Body of pancreas (tissue), 4 donors: ENCODE results near the gene NTSR2. TPM values are rescaled to one million over a fixed set of nuclear protein-coding genes. Genes with fewer than 3 reads are reported as not detected.

ENCODE experiments used
- ATAC-seq: fragments of 150-250 bp; one replicate; pipeline ENCODE4 v1.9.1; 2016
- DNase-seq, 4 donors: peaks; one replicate each; pipeline ENCODE4 v3.0.0-alpha.2; 2019
- H3K27ac ChIP-seq, 4 donors: fragments of 200-600 bp; sonication (generic); 1 replicate in 3 of 4; 2 replicates in 1 of 4; pipeline versions ENCODE4 v1.5.1 to v1.6.1; 2016 to 2019; ENCODE audit warnings: mild to moderate bottlenecking in 1 of 4, mixed read lengths in 1 of 4, moderate library complexity in 1 of 4
- H3K27me3 ChIP-seq, 2 donors: fragments of 200-600 bp; sonication (generic); one replicate each; pipeline ENCODE4 v1.6.0; 2016; ENCODE audit warnings: mild to moderate bottlenecking in 1 of 2
- H3K36me3 ChIP-seq, 2 donors: fragments of 200-600 bp; sonication (generic); replicated peaks in 1 of 2; 2 replicates each; pipeline ENCODE4 v1.5.1; 2016; ENCODE audit warnings: low read depth in 2 of 2; ENCODE audit not compliant: insufficient read depth in 1 of 2
- H3K4me1 ChIP-seq: fragments of 200-600 bp; sonication (generic); one replicate; pipeline ENCODE4 v1.6.0; 2016
- H3K4me3 ChIP-seq, 2 donors: fragments of 200-600 bp; sonication (generic); 1 replicate in 1 of 2; 2 replicates in 1 of 2; pipeline ENCODE4 v1.5.1; 2016 to 2019
- H3K9me3 ChIP-seq, 3 donors: fragments of 200-600 bp; sonication (generic); 1 replicate in 2 of 3; 2 replicates in 1 of 3; pipeline ENCODE4 v1.5.1; 2016
- POLR2A ChIP-seq, 3 donors: fragments of 450-650 bp; IDR thresholded peaks; one replicate each; pipeline ENCODE4 v1.6.1; 2016; ENCODE audit warnings: antibody characterized with exemption in 3 of 3, mild to moderate bottlenecking in 2 of 3
- WGBS, 2 donors: methylation state at CpG; one replicate each; pipeline ENCODE4 v1.1.5; 2017; 5-methylcytosine and 5-hydroxymethylcytosine counted together
- intact Hi-C: fragments of 100-400 bp; cut with DNase I; formaldehyde crosslinking; loops from one replicate; pipeline ENCODE4 v1.15.1; 2023
- total RNA-seq, 2 donors: library from RNA; depleted of rRNA; stranded (reverse); fragments of >200 nt; gene quantifications; one replicate each; pipeline ENCODE4 v1.1.0, GENCODE V29; 2016
- TF ChIP-seq, protein P1 (sequence below), 7 experiments: fragments of 450-650 bp in 4 of 7; fragments of 200-600 bp in 3 of 7; sonication (generic) in 3 of 7; IDR thresholded peaks; one replicate each; pipeline ENCODE4 v1.5.1; 2016 to 2019; ENCODE audit warnings: antibody characterized with exemption in 7 of 7

NTSR2 gene
- total RNA-seq, 2 donors from 2014 or later: not detected

GRCh38 chr2:11629215-11629614 is 40.8 kb downstream of the NTSR2 start:
- intact Hi-C loops: no loop called here
- DNase-seq (no peak), ATAC-seq (no peak)
- Histone ChIP-seq H3K4me1 (no peaks in the 10 kb centered on the region), H3K36me3 (peaks cover 0 to 5% of the 10 kb centered on the region in 2 donors), H3K9me3 (no peaks in the 10 kb centered on the region), H3K27ac (no peak overlapping the region), H3K4me3 (no peak overlapping the region), H3K27me3 (no peaks in the 10 kb centered on the region)
- TF ChIP-seq POLR2A (IDR thresholded peaks at IDR 0.05): no peak
- 86% methylated on average over 11 of the region's 11 CpGs for WGBS, 2 donors

- Histone ChIP-seq H3K36me3 (peaks cover 0 to 5% of the 10 kb centered on the region in 2 donors), H3K27ac (no peak overlapping the region), H3K4me1 (no peaks in the 10 kb centered on the region), H3K4me3 (no peak overlapping the region), H3K27me3 (no peaks in the 10 kb centered on the region), H3K9me3 (no peaks in the 10 kb centered on the region)
- TF ChIP-seq, protein P1, sequence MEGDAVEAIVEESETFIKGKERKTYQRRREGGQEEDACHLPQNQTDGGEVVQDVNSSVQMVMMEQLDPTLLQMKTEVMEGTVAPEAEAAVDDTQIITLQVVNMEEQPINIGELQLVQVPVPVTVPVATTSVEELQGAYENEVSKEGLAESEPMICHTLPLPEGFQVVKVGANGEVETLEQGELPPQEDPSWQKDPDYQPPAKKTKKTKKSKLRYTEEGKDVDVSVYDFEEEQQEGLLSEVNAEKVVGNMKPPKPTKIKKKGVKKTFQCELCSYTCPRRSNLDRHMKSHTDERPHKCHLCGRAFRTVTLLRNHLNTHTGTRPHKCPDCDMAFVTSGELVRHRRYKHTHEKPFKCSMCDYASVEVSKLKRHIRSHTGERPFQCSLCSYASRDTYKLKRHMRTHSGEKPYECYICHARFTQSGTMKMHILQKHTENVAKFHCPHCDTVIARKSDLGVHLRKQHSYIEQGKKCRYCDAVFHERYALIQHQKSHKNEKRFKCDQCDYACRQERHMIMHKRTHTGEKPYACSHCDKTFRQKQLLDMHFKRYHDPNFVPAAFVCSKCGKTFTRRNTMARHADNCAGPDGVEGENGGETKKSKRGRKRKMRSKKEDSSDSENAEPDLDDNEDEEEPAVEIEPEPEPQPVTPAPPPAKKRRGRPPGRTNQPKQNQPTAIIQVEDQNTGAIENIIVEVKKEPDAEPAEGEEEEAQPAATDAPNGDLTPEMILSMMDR (IDR thresholded peaks at IDR 0.05): no peak
- no peak for TF ChIP-seq POLR2A (IDR thresholded peaks at IDR 0.05)
- no peak for ATAC-seq
- DNase-seq: no peak
- intact Hi-C loops: no loop called here
- 86 to 88% methylated on average over 7 to 9 of the region's 9 CpGs for WGBS, 2 donors
These were observed 41.3 kb downstream of the NTSR2 start for GRCh38 chr2:11628675-11629074.

GRCh38 chr2:11625671-11626070 is 44.3 kb downstream of the NTSR2 start:
- no peaks in the 10 kb centered on the region for H3K9me3 ChIP-seq
- H3K27me3 ChIP-seq: no peaks in the 10 kb centered on the region
- H3K4me1 ChIP-seq: no peaks in the 10 kb centered on the region
- intact Hi-C loops: no loop called here
- 84 to 86% methylated on average over 10 of the region's 10 CpGs for WGBS, 2 donors
- H3K36me3 ChIP-seq: peaks cover 0 to 2% of the 10 kb centered on the region in 2 donors
- no peak overlapping the region for H3K27ac ChIP-seq
- no peak for ATAC-seq
- no peak overlapping the region for H3K4me3 ChIP-seq
- DNase-seq: no peak
- TF ChIP-seq, protein P1 (IDR thresholded peaks at IDR 0.05): no peak
- no peak for TF ChIP-seq POLR2A (IDR thresholded peaks at IDR 0.05)

DNA sequence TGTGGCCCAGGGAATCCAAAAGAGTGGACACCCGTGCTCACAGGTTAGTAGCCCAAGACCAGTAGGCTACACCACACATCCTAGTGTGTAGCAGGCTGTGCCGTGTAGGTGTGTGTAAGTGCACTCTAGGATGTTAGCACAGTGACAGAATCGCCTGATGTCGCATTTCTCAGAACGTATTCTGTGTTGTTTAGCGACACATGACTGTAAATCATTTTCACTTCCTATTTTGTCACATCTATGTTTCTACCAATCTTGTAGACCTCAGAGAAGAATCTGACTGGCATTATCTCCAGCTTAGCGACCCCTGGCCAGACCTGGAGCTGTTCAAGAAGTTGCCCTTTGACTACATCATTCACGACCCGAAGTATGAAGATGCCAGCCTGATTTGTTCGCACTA is 45.1 kb downstream of the NTSR2 start:
- TF ChIP-seq, protein P1 (IDR thresholded peaks at IDR 0.05): no peak
- no peak for TF ChIP-seq POLR2A (IDR thresholded peaks at IDR 0.05)
- H3K36me3 ChIP-seq: peaks cover 0 to 2% of the 10 kb centered on the region in 2 donors
- no peak overlapping the region for H3K27ac ChIP-seq
- 84 to 88% methylated on average over 10 of the region's 10 CpGs for WGBS, 2 donors
- no peaks in the 10 kb centered on the region for H3K9me3 ChIP-seq
- no peak for DNase-seq
- H3K4me1 ChIP-seq: no peaks in the 10 kb centered on the region
- H3K27me3 ChIP-seq: no peaks in the 10 kb centered on the region
- intact Hi-C loops: no loop called here
- no peak overlapping the region for H3K4me3 ChIP-seq
- ATAC-seq: no peak

DNA sequence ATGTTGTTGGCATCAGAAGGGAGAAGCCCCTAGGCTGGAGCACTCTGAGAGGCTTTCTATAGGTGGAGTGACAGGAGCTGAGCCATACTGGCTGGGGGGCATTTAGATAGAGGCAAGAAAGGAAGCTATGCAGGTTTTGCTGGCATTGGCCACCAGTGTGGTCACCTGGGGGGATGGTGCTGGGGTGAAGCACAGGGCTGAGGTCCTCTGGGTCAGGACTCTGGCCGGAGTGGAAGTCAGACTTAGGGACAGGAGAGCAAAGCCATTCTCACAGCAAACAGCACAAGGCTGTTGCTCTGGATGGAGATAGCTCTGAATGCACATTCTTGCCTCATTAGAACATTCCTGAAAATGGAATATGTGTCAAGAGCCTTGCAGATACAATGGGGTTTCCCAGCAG is 47.4 kb downstream of the NTSR2 start:
- Histone ChIP-seq H3K9me3 (no peaks in the 10 kb centered on the region), H3K36me3 (peaks cover 0 to 2% of the 10 kb centered on the region in 2 donors), H3K4me3 (no peak overlapping the region), H3K27ac (no peak overlapping the region), H3K4me1 (no peaks in the 10 kb centered on the region), H3K27me3 (no peaks in the 10 kb centered on the region)
- DNase-seq: no peak
- intact Hi-C loops: no loop called here
- no peak for TF ChIP-seq POLR2A (IDR thresholded peaks at IDR 0.05)
- TF ChIP-seq, protein P1 (IDR thresholded peaks at IDR 0.05): no peak
- no peak for ATAC-seq
- 80 to 83% methylated on average over 1 of the region's 1 CpG for WGBS, 2 donors
